Muscle of leg (tissue), 11 donors: ENCODE data around the gene EBF3. TPM values are rescaled to one million over a fixed set of nuclear protein-coding genes. Genes with fewer than 3 reads are reported as not detected.

Experiments
- DNase-seq: peaks from one replicate; pipeline ENCODE4 v3.0.0; 2013
- H3K27ac ChIP-seq: one replicate; pipeline ENCODE4 v1.5.1; 2013; ENCODE audit warnings: mild to moderate bottlenecking, low read length, control low read depth
- H3K27me3 ChIP-seq: one replicate; pipeline ENCODE4 v1.6.1; 2013; ENCODE audit warnings: low read length; ENCODE audit not compliant: control insufficient read depth, insufficient read depth
- H3K36me3 ChIP-seq: one replicate; pipeline ENCODE4 v1.6.1; 2013; ENCODE audit warnings: low read length; ENCODE audit not compliant: control insufficient read depth, insufficient read depth
- H3K4me1 ChIP-seq: one replicate; pipeline ENCODE4 v1.6.1; 2013; ENCODE audit warnings: low read length; ENCODE audit not compliant: control insufficient read depth, insufficient read depth
- H3K4me3 ChIP-seq: one replicate; pipeline ENCODE4 v1.5.1; 2013; ENCODE audit warnings: low read length, control low read depth
- H3K9me3 ChIP-seq: replicated peaks from 2 replicates; pipeline ENCODE4 v1.6.1; 2013; ENCODE audit warnings: low read depth, low read length; ENCODE audit not compliant: control insufficient read depth
- WGBS: methylation state at CpG from one replicate; pipeline ENCODE4 v1.1.5; 2013; ENCODE audit warnings: missing lambda C conversion rate; ENCODE audit not compliant: insufficient coverage; 5-methylcytosine and 5-hydroxymethylcytosine counted together
- polyA plus RNA-seq, 8 donors: library from polyadenylated mRNA; unstranded; fragments of 120-200 nt; gene quantifications; one replicate each; pipeline versions ENCODE4 v1.2.1 to v1.2.3, GENCODE V29; 2013; ENCODE audit warnings: inconsistent platforms in 1 of 8, low replicate concordance in 1 of 8; ENCODE audit not compliant: insufficient read length in 8 of 8, insufficient read depth in 1 of 8
- total RNA-seq: library from RNA; stranded (reverse); fragments of 120-200 nt; gene quantifications from one replicate; pipeline ENCODE4 v1.2.4, GENCODE V29; 2013

Gene EBF3
- total and polyA plus RNA-seq, 9 donors = 33.6 to 102 (median 75.6) TPM

DNA sequence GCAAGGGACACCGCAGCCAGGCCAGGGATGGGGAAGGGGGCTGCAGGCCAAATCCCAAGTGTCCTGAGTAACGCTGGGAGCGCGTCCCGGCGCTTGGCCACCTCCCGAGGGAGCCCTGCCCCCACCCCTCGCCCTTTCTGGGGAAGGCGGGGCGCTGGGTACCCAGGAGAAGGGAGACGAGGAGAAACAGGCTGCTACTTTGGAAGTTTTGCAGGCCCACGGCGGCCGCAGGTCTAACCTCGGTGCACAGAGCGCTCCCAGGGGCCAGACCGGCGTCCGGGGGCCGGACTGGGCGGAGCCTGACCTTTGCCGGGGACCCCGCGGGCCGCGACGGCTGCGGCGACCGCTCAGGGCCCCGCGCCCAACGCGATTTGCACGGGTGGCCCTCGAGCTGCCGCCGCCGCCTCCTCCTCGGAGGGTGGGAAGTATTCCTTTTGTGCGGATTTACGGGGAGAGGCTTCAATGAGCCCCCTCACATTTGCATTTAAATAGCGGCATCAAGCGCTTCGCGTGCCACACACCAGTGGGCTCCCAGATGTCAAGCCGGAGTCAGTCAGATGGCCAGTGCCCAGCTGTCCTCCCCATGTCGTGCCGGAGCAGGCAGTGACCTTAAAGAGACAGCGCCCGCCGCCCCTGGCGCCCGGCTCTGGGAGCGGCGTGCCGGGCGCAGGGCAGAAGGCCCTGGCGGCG lies 3.0 kb upstream of the EBF3 start:
- peak overlapping the region; percentile 74 for H3K4me3 ChIP-seq
- H3K4me1 ChIP-seq = peaks cover 47% of the 10 kb centered on the region
- H3K9me3 ChIP-seq = no peaks in the 10 kb centered on the region
- 20% methylated on average over 54 of the region's 60 CpGs for WGBS
- DNase-seq = peak; percentile 59
- peak overlapping the region; percentile 76 for H3K27ac ChIP-seq
- peaks cover 9% of the 10 kb centered on the region for H3K36me3 ChIP-seq
- peaks cover 44% of the 10 kb centered on the region for H3K27me3 ChIP-seq

DNA sequence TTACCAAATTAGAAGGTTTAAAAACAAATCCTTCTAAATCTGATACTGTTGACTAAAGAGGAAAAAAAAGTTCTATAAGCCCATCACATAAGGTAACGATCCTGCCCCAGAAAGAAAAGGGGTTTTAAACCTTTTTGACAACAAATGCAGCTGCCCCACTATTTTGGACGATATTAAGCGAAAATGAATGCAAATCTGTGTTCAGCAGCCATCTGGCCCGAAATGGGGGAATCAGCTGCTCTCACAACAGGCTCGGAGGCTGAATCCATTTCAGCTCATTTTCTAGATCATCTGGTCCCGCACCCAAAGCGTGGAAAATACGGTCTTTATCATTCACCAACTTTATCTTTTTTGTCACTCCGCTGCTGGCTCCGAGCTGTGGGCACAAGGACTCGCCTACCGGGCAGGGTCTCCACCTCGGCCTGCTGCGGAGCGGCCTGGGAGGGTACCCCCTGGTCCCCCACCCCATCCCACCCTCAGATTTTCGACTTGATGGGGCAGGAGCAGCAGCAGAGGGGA lies 2.4 kb upstream of the EBF3 start:
- no peaks in the 10 kb centered on the region for H3K9me3 ChIP-seq
- H3K36me3 ChIP-seq = peaks cover 12% of the 10 kb centered on the region
- H3K27me3 ChIP-seq = peaks cover 43% of the 10 kb centered on the region
- peak overlapping the region; percentile 74 for H3K4me3 ChIP-seq
- H3K4me1 ChIP-seq = peaks cover 44% of the 10 kb centered on the region
- 5% methylated on average over 14 of the region's 16 CpGs for WGBS
- DNase-seq = peak; percentile 87
- H3K27ac ChIP-seq = peak overlapping the region; percentile 76

DNA sequence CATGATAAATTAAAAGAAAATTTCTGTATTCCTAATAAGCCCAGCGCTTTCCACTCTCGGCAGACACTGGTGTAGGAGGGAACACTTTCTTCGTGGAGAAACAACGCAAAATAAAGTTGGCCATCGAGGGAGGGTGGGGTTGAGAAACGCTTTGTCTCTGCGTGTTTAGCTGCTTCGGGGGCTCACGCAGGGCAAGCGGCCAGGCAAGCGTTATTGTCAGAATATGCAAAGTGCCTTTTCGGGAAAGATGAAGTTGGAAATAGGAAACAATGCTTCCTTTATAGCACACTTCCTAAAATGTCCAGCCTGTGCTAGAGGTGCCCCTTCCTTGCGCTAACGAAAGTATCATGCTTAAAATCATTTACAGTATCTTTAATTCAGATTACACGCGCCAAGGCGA lies 1.9 kb upstream of the EBF3 start:
- Histone ChIP-seq H3K4me3 (peak overlapping the region; percentile 74), H3K27ac (peak overlapping the region; percentile 76), H3K4me1 (peaks cover 44% of the 10 kb centered on the region), H3K36me3 (peaks cover 12% of the 10 kb centered on the region), H3K9me3 (no peaks in the 10 kb centered on the region), H3K27me3 (peaks cover 42% of the 10 kb centered on the region)
- peak; percentile 79 for DNase-seq
- WGBS = 16% methylated on average over 6 of the region's 17 CpGs

DNA sequence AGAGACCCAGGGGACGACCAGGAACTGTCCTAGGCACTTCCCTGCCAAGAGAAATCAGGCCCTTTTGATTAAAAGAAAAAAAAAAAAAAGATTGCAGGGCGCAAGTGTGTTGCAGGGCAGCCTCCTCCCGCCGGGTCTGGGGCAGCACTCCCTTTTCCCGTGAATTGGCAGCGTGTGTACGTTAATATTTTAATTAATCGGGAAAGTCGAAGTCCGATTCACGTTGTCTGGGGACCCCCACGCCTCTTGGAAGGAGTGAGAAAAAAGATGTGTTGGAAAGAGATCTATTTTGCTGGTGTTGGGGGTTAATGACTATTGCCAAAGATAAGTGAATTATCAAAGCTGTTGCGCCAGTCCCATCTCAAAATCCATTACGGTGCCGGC lies 1.3 kb upstream of the EBF3 start:
- no peaks in the 10 kb centered on the region for H3K9me3 ChIP-seq
- H3K36me3 ChIP-seq = peaks cover 12% of the 10 kb centered on the region
- H3K4me1 ChIP-seq = peaks cover 40% of the 10 kb centered on the region
- peaks cover 37% of the 10 kb centered on the region for H3K27me3 ChIP-seq
- H3K4me3 ChIP-seq = peak overlapping the region; percentile 74
- H3K27ac ChIP-seq = peak overlapping the region; percentile 76
- 6% methylated on average over 5 of the region's 15 CpGs for WGBS
- DNase-seq = peak; percentile 50

DNA sequence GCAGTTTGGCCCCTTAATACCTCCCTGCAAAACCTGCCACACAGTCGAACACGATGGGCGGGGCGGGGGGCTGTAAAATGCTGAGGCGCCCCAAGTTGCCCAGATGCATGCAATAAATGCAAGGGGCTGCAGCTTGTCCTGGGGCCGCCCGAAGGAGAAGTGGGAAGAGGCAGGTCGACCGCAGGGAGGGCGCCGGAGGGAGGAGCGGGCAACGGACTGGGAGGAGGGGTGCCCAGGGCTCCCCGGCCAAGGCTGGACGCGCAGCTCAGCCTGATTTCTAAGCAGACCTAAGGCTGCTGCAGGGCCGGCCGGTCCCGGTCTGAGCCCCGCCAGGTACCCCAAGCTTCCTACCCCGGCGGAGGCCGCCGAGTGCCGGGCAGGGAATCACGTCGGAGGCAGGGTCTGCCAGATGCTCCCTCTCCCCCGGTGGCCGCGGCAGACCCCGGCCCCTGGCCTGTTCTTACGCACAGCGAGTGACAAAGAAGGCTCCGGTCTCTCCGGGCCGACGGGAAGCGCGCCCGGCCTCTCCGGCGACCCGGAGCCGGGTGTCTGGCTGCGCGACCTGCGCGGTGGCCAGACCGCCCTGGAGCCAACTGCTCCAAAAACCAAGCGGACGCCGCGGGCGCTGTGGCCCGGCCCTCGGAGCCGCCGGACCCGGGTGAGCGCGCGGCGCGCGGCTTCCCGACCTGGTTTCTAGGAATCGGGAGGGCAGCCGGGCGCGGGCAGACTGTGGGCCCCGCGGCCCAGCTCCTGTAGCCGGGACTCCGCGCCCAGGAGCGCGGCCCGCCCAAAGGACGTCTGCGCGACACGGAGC lies 744 bp upstream of the EBF3 start:
- peak overlapping the region; percentile 74 for H3K4me3 ChIP-seq
- no peaks in the 10 kb centered on the region for H3K9me3 ChIP-seq
- peak; percentile 67 for DNase-seq
- H3K27me3 ChIP-seq = peaks cover 36% of the 10 kb centered on the region
- peaks cover 12% of the 10 kb centered on the region for H3K36me3 ChIP-seq
- H3K27ac ChIP-seq = peak overlapping the region; percentile 90
- WGBS = under 1% methylated on average over 76 of the region's 82 CpGs
- peaks cover 38% of the 10 kb centered on the region for H3K4me1 ChIP-seq

DNA sequence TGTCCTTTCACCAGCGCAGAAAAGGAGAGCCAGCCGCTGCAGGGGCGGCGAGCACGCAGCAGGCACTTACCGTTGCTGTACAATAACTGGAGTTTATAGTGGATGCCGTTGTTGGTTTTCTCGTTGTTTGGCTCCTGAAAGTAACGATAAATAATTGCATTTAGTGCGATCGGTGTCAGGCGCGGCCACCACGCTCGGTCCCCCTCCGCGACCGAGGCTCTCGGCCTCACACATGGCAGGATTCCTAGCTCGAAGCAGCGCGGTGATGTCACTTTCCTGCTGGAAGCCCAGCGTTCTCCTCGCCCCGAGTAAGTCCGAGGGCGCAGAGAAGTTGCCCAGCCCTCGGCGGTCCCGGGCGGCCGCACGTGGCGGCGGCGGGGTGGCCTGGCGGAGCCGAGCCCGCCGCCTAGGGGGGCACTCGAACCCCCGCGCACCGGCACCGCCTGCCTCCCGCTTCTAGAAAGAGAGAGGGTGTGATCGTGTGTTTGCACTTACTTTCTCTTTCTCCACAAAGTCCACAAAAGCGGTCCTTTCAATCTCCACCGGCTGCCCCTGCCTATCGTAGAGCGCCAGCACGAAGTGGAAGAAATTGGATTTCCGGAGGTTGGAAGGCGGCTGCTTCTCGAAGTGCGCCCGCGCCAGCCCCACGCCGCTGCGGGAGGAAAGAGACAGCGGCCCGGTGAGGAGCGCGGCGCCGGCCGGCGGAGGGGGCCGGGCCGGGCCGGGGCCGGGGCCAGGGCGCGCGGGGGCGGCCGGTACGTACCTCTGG lies 1.0 kb downstream of the EBF3 start:
- Histone ChIP-seq H3K4me1 (peaks cover 23% of the 10 kb centered on the region), H3K27me3 (peaks cover 26% of the 10 kb centered on the region), H3K27ac (peak overlapping the region; percentile 82), H3K4me3 (peak overlapping the region; percentile 82), H3K9me3 (no peaks in the 10 kb centered on the region), H3K36me3 (peaks cover 17% of the 10 kb centered on the region)
- DNase-seq = peak; percentile 57
- WGBS = 0% methylated on average over 53 of the region's 79 CpGs

DNA sequence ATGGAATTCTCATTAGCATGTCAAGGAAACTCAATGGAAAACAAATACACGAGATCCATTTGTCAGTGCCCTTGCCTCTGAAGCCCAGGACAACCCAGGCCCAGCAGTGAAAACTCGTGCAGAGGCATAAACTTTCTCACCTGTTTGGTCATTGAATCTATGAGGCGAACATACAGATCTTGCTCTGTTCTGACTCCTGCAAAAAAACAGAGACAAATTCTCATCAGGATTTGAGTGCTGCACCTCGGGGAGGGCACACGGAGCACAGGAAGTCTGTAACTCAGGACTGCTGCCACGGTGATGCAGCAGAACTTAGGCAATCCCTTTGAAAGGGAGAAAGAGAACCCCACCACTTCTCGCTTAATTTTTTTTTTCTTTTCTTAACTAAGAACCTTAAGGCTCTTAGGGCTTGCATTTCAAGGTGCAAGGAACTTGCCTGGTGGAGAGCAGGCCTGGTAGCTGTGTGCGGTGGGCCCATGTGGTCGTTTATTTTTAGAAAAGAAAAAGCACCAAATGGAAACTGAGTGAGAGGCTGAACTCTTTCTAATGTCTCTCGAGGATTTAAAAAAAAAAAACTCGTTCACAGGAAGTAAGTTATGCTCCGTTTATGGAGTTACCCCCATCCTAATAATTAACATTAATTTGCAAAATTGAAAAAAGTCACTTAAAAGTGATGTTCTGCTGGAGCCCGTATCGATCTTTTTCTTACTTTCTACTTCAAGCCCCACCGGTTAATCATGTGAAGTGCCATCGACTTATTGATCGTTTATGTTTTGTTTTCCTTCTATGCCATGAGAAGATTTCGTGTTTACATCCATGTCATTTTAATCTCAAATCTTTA lies 1.8 kb downstream of the EBF3 start:
- Histone ChIP-seq H3K36me3 (peaks cover 21% of the 10 kb centered on the region), H3K4me1 (peaks cover 17% of the 10 kb centered on the region), H3K4me3 (peak overlapping the region; percentile 82), H3K9me3 (no peaks in the 10 kb centered on the region), H3K27me3 (peaks cover 26% of the 10 kb centered on the region), H3K27ac (peak overlapping the region; percentile 82)
- WGBS = 4% methylated on average over 6 of the region's 18 CpGs
- DNase-seq = peak; percentile 71

DNA sequence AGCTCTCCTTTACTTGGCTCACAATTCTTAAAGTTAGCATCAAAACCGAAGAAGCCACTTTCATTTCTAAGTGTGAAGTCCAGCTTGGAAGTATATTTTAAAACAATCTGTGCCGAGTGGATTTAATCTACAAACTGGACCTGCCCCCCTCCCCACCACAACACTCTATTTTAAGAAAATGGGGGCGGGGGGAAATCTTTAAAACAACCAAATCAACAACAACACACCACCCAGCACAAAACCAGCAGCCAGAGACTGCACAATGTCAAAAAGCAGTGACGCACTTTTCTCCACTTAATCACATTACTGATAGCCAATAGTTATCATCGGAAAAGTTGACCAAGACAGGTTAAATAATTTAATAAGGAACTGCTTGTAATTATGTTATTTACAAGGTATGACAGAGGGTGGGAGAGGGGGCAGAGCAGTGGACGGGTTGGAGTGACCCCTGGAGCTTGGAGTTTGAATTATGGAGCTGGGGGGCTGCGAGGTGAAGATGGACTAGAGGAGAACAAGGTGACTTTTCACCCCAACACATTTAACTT lies 2.8 kb downstream of the EBF3 start:
- Histone ChIP-seq H3K27me3 (peaks cover 22% of the 10 kb centered on the region), H3K27ac (peak overlapping the region; percentile 82), H3K4me3 (peak overlapping the region; percentile 82), H3K4me1 (peaks cover 17% of the 10 kb centered on the region), H3K36me3 (peaks cover 27% of the 10 kb centered on the region), H3K9me3 (no peaks in the 10 kb centered on the region)
- WGBS = no CpG with 5 or more reads among the region's 7 CpGs
- DNase-seq = peak; percentile 75

DNA sequence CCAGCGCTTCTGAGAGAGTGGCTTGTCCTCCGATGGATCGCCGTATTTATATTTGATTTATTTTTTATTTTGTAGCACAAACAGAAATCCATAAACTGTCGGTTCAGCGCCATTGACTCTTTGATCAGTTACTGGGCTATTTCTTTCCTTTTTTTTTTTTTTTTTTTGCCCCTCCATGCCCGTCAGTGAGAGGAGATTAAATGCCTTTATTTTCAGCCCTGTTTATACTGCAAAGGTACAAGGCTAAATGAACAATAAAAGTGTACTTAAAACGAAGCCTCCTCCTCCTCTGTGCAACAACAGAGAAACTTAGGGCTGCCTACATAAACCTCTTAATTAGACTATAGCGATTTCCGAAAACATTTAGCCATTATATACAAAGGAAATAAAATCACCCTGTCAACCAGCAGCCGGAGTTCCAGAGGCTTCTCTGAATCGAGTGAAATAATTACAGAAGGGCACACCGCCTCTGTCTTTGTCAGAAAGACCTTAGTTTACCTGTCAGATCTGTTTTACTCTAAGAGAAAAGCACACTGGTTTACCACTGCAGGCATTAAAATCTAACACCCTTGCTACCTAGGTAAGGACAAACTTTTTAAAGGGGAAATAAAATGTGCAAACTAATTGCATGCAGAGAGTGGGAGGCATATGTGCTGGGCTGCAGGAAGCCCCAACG lies 3.5 kb downstream of the EBF3 start:
- Histone ChIP-seq H3K27ac (peak overlapping the region; percentile 82), H3K9me3 (no peaks in the 10 kb centered on the region), H3K4me3 (peak overlapping the region; percentile 82), H3K27me3 (peaks cover 19% of the 10 kb centered on the region), H3K36me3 (peaks cover 27% of the 10 kb centered on the region), H3K4me1 (peaks cover 19% of the 10 kb centered on the region)
- DNase-seq = peak; percentile 28
- WGBS = 0% methylated on average over 2 of the region's 14 CpGs
